PFSK-1 (cell line): Measurements from ENCODE around the gene IFT122.

Source experiments
- FOXP2 ChIP-seq: optimal IDR thresholded peaks from 2 replicates; pipeline ENCODE3; 2011; ENCODE audit warnings: borderline replicate concordance, control low read depth, inconsistent platforms; ENCODE audit not compliant: insufficient read depth; ENCODE audit errors: extremely low read length, extremely low read depth
- POLR2AphosphoS5 ChIP-seq: IDR thresholded peaks from 2 replicates; pipeline ENCODE4 v1.6.1; 2012; ENCODE audit warnings: low read depth, mild to moderate bottlenecking, control low read depth, low read length, moderate library complexity
- REST ChIP-seq, 2 experiments: IDR thresholded peaks; 2 replicates each; pipeline versions ENCODE4 v1.6.1 to v1.8.0; 2011 to 2012; ENCODE audit warnings: low read depth in 2 of 2, low read length in 2 of 2, control low read depth in 1 of 2, inconsistent platforms in 1 of 2, mild to moderate bottlenecking in 1 of 2, moderate library complexity in 1 of 2; ENCODE audit not compliant: insufficient read depth in 1 of 2
- SIN3A ChIP-seq: IDR thresholded peaks from 2 replicates; pipeline ENCODE4 v1.6.1; 2012; ENCODE audit warnings: mild to moderate bottlenecking, low read length, moderate library complexity, borderline replicate concordance; ENCODE audit not compliant: insufficient read depth
- TAF1 ChIP-seq: IDR thresholded peaks from 2 replicates; pipeline ENCODE4 v1.6.1; 2012; ENCODE audit warnings: low read length, control low read depth, borderline replicate concordance; ENCODE audit not compliant: insufficient read depth

The IFT122 gene

DNA sequence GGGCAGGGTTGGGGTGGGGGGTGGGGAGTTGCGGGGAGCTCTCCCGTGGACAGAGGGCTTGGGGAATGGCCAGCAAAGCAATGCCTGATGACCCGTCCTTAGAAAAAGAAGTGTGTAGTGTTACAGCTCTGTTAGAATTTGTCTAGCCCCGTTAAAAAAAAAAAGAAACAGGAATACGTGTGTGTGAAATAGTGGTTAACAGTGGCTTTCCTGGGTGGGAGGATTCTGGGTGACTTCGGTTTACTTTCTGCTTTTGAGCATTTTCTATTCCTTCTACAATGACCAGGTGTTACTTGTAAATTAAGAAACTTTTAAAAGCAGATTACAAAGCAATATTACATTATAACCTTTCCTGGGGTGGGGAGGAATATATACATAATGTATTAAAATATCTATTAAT, 127.9 kb downstream of the IFT122 start:
- TF ChIP-seq FOXP2 (no peak), REST (IDR thresholded peaks at IDR 0.05; ENCODE audit: insufficient read depth in 1 of 2, low read depth in 2 of 2, low read length in 2 of 2) (no peak), TAF1 (no peak), SIN3A (no peak), POLR2AphosphoS5 (no peak)

DNA sequence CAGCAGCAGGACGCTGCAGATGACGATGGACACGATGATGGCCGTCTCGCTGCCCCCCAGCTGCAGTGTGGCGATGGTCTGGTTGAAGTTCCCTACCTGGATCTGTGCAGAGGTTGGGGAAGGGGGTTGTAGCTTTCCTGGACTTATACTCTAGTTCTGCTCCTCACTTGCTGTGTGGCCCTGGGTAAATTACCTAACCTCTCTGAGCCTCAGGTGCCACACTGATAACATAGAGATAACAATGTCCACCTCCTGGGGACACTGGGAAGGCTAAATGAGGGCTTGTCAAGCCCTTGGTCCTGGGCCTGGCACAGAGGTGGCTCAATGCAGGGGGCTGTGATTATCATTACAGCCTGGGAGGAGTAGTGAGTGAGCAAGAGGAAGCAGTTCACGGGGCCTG, 129.8 kb downstream of the IFT122 start:
- TF ChIP-seq SIN3A (no peak), TAF1 (no peak), POLR2AphosphoS5 (no peak), REST (IDR thresholded peaks at IDR 0.05; ENCODE audit: insufficient read depth in 1 of 2, low read depth in 2 of 2, low read length in 2 of 2) (no peak), FOXP2 (no peak)
